ENCODE data around the gene IL1RAPL2.

GRCh38 chrX:104696667-104697066 lies 130.7 kb downstream of the IL1RAPL2 start:
- TF ChIP-seq, protein P1, sequence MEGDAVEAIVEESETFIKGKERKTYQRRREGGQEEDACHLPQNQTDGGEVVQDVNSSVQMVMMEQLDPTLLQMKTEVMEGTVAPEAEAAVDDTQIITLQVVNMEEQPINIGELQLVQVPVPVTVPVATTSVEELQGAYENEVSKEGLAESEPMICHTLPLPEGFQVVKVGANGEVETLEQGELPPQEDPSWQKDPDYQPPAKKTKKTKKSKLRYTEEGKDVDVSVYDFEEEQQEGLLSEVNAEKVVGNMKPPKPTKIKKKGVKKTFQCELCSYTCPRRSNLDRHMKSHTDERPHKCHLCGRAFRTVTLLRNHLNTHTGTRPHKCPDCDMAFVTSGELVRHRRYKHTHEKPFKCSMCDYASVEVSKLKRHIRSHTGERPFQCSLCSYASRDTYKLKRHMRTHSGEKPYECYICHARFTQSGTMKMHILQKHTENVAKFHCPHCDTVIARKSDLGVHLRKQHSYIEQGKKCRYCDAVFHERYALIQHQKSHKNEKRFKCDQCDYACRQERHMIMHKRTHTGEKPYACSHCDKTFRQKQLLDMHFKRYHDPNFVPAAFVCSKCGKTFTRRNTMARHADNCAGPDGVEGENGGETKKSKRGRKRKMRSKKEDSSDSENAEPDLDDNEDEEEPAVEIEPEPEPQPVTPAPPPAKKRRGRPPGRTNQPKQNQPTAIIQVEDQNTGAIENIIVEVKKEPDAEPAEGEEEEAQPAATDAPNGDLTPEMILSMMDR (IDR thresholded peaks at IDR 0.05) = no peak
- TF ChIP-seq POLR2A (IDR thresholded peaks at IDR 0.05; ENCODE audit: low read depth) = no peak

All from esophagus muscularis mucosa (tissue), 3 donors.